ENCODE results near the gene UBR2. TPM values are rescaled to one million over a fixed set of nuclear protein-coding genes. Genes with fewer than 3 reads are reported as not detected.

Gene UBR2
- total RNA-seq, 1 experiment from 2014 or later, result 17.5 TPM

DNA sequence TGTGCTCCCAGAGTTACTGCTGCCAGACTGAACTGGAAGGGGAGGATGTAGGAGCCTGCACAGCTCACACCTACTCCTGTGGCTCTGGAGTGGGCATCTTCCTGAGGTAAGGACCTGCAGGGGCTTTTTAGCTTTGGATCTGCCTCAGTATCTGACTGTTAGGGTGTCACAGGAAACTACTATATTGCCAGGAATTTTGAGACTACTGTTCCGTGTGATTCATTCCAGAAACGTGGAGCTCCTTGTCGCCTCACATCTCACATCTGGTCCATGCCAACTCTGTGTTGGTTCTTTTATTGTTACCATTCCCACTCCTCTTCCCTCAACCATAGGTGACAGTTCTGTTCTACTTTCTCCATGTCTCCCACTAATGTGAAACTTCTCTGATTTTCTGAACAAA, 124.5 kb downstream of the UBR2 start:
- Histone ChIP-seq H3K36me3 (ENCODE audit: insufficient read depth, low read length, poor library complexity, severe bottlenecking) (peaks cover 57% of the 10 kb centered on the region), H3K27ac (ENCODE audit: low read depth, low read length, poor library complexity, severe bottlenecking) (no peak overlapping the region), H3K4me1 (ENCODE audit: insufficient read depth, low read length, poor library complexity, severe bottlenecking) (no peaks in the 10 kb centered on the region), H3K27me3 (replicated peaks; ENCODE audit: insufficient read depth, low read depth, low read length, poor library complexity) (no peaks in the 10 kb centered on the region), H3K4me3 (ENCODE audit: low read depth, low read length, poor library complexity, severe bottlenecking) (no peak overlapping the region), H3K9me3 (ENCODE audit: low read depth, low read length, poor library complexity, severe bottlenecking) (no peaks in the 10 kb centered on the region)
- TF ChIP-seq CTCF (conservative IDR thresholded peaks at IDR 0.05; ENCODE audit: low read depth, low read length) (no peak), EZH2 (IDR thresholded peaks at IDR 0.05; ENCODE audit: borderline replicate concordance, low read depth, low read length, poor library complexity, severe bottlenecking) (no peak)
- intact Hi-C loops (cut with micrococcal nuclease; ENCODE audit: unreplicated experiment), result no loop called here
- no peak for DNase-seq (ENCODE audit: low spot score)
- ChIA-PET POLR2A (ENCODE audit: low non-redundant PET) (no interaction called here), CTCF (no interaction called here)
- no TSS peak for BruUV-seq (replicated peaks)

- no peak for TF ChIP-seq EZH2 (IDR thresholded peaks at IDR 0.05; ENCODE audit: borderline replicate concordance, low read depth, low read length, poor library complexity, severe bottlenecking)
- TF ChIP-seq CTCF (conservative IDR thresholded peaks at IDR 0.05; ENCODE audit: low read depth, low read length), result no peak
- Histone ChIP-seq H3K36me3 (ENCODE audit: insufficient read depth, low read length, poor library complexity, severe bottlenecking) (peaks cover 54% of the 10 kb centered on the region), H3K4me3 (ENCODE audit: low read depth, low read length, poor library complexity, severe bottlenecking) (no peak overlapping the region), H3K27ac (ENCODE audit: low read depth, low read length, poor library complexity, severe bottlenecking) (no peak overlapping the region), H3K9me3 (ENCODE audit: low read depth, low read length, poor library complexity, severe bottlenecking) (no peaks in the 10 kb centered on the region), H3K4me1 (ENCODE audit: insufficient read depth, low read length, poor library complexity, severe bottlenecking) (no peaks in the 10 kb centered on the region), H3K27me3 (replicated peaks; ENCODE audit: insufficient read depth, low read depth, low read length, poor library complexity) (no peaks in the 10 kb centered on the region)
- no TSS peak for BruUV-seq (replicated peaks)
- ChIA-PET CTCF (no interaction called here), POLR2A (ENCODE audit: low non-redundant PET) (no interaction called here)
- DNase-seq (ENCODE audit: low spot score), result no peak
- intact Hi-C loops (cut with micrococcal nuclease; ENCODE audit: unreplicated experiment), result no loop called here
Measured at GRCh38 chr6:42689371-42689770, 125.5 kb downstream of the UBR2 start.

- no peaks in the 10 kb centered on the region for H3K4me1 ChIP-seq (ENCODE audit: insufficient read depth, low read length, poor library complexity, severe bottlenecking)
- no TSS peak for BruUV-seq (replicated peaks)
- no peak overlapping the region for H3K4me3 ChIP-seq (ENCODE audit: low read depth, low read length, poor library complexity, severe bottlenecking)
- peaks cover 47% of the 10 kb centered on the region for H3K36me3 ChIP-seq (ENCODE audit: insufficient read depth, low read length, poor library complexity, severe bottlenecking)
- H3K27ac ChIP-seq (ENCODE audit: low read depth, low read length, poor library complexity, severe bottlenecking), result no peak overlapping the region
- ChIA-PET POLR2A (ENCODE audit: low non-redundant PET) (no interaction called here), CTCF (no interaction called here)
- TF ChIP-seq EZH2 (IDR thresholded peaks at IDR 0.05; ENCODE audit: borderline replicate concordance, low read depth, low read length, poor library complexity, severe bottlenecking), result no peak
- no peak for TF ChIP-seq CTCF (conservative IDR thresholded peaks at IDR 0.05; ENCODE audit: low read depth, low read length)
- no peaks in the 10 kb centered on the region for H3K27me3 ChIP-seq (replicated peaks; ENCODE audit: insufficient read depth, low read depth, low read length, poor library complexity)
- no peaks in the 10 kb centered on the region for H3K9me3 ChIP-seq (ENCODE audit: low read depth, low read length, poor library complexity, severe bottlenecking)
- no peak for DNase-seq (ENCODE audit: low spot score)
- intact Hi-C loops (cut with micrococcal nuclease; ENCODE audit: unreplicated experiment), result no loop called here
Measured at GRCh38 chr6:42690151-42690702, 126.4 kb downstream of the UBR2 start.

All from A673 (cell line).